GM23338 (cell line): ENCODE measurements around the gene TEPSIN. TPM values are rescaled to one million over a fixed set of nuclear protein-coding genes. Genes with fewer than 3 reads are reported as not detected.

ENCODE experiments used
- ATAC-seq: fragments of 200-7000 bp; cut with Tn5 transposase; 3 replicates; pipeline ENCODE4 v1.9.1; 2020
- DNase-seq: peaks from one replicate; pipeline ENCODE4 v3.0.0-alpha.2; 2015; ENCODE audit warnings: low spot score
- H2AFZ ChIP-seq: fragments of 200-600 bp; sonication (generic); 2 replicates; pipeline ENCODE4 v1.8.0; 2016; ENCODE audit warnings: antibody characterized with exemption, mild to moderate bottlenecking, moderate library complexity
- H3F3A ChIP-seq: fragments of 200-600 bp; sonication (generic); replicated peaks from 2 replicates; pipeline ENCODE4 v1.8.0; 2017; ENCODE audit warnings: antibody characterized with exemption, mixed run types, low read depth
- H3K27ac ChIP-seq: fragments of 200-600 bp; sonication (generic); 2 replicates; pipeline ENCODE4 v1.6.1; 2016; ENCODE audit warnings: low read depth
- H3K27me3 ChIP-seq: fragments of 200-600 bp; sonication (generic); 2 replicates; pipeline ENCODE4 v1.8.0; 2016; ENCODE audit warnings: mild to moderate bottlenecking, mixed run types, moderate library complexity; ENCODE audit not compliant: insufficient read depth
- H3K36me3 ChIP-seq: fragments of 200-600 bp; sonication (generic); 2 replicates; pipeline ENCODE4 v1.8.0; 2016; ENCODE audit warnings: mild to moderate bottlenecking; ENCODE audit not compliant: insufficient read depth
- H3K4me1 ChIP-seq: fragments of 200-600 bp; sonication (generic); 2 replicates; pipeline ENCODE4 v1.8.0; 2016; ENCODE audit warnings: mild to moderate bottlenecking, moderate library complexity; ENCODE audit not compliant: insufficient read depth
- H3K4me2 ChIP-seq: fragments of 200-600 bp; sonication (generic); 2 replicates; pipeline ENCODE4 v1.7.1; 2017; ENCODE audit warnings: mixed run types
- H3K4me3 ChIP-seq: fragments of 200-600 bp; sonication (generic); 2 replicates; pipeline ENCODE4 v1.6.1; 2016; ENCODE audit warnings: mixed run types
- H3K79me2 ChIP-seq: fragments of 200-600 bp; sonication (generic); replicated peaks from 2 replicates; pipeline ENCODE4 v1.8.0; 2017; ENCODE audit warnings: mild to moderate bottlenecking; ENCODE audit not compliant: insufficient read depth
- H3K9me2 ChIP-seq: fragments of 200-600 bp; sonication (generic); 2 replicates; pipeline ENCODE4 v1.8.0; 2017; ENCODE audit not compliant: insufficient read depth
- H4K20me1 ChIP-seq: fragments of 200-600 bp; sonication (generic); replicated peaks from 2 replicates; pipeline ENCODE4 v1.8.0; 2017; ENCODE audit warnings: mild to moderate bottlenecking; ENCODE audit not compliant: insufficient read depth
- H3K27ac Mint-ChIP-seq: 2 replicates; pipeline ENCODE4 v1.8.0; 2020; ENCODE audit warnings: inconsistent platforms, mild to moderate bottlenecking, moderate library complexity, mixed read lengths
- H3K27me3 Mint-ChIP-seq: 3 replicates; pipeline ENCODE4 v1.8.0; 2022; ENCODE audit warnings: low read depth, mild to moderate bottlenecking, moderate library complexity, mixed read lengths, inconsistent platforms; ENCODE audit not compliant: insufficient read depth, poor library complexity
- H3K36me3 Mint-ChIP-seq: 3 replicates; pipeline ENCODE4 v1.8.0; 2021; ENCODE audit warnings: low read depth, mild to moderate bottlenecking, inconsistent platforms, moderate library complexity, mixed read lengths
- H3K4me1 Mint-ChIP-seq: 3 replicates; pipeline ENCODE4 v1.8.0; 2020; ENCODE audit warnings: mild to moderate bottlenecking, inconsistent platforms, mixed read lengths
- H3K4me3 Mint-ChIP-seq: 3 replicates; pipeline ENCODE4 v1.8.0; 2021; ENCODE audit warnings: moderate library complexity, mild to moderate bottlenecking, inconsistent platforms, mixed read lengths
- H3K9me3 Mint-ChIP-seq: 3 replicates; pipeline ENCODE4 v1.8.0; 2020; ENCODE audit warnings: moderate library complexity, mild to moderate bottlenecking, inconsistent platforms, mixed read lengths
- CREB1 ChIP-seq: fragments of 250-450 bp; sonication (Bioruptor Pico); IDR thresholded peaks from 2 replicates; pipeline ENCODE4 v1.5.0; 2020; ENCODE audit warnings: low read depth, mild to moderate bottlenecking, moderate library complexity
- CTCF ChIP-seq, 2 experiments: fragments of 200-600 bp in 1 of 2; sonication (generic) in 1 of 2; conservative IDR thresholded peaks; 2 replicates each; pipeline versions ENCODE4 v1.5.1 to v1.6.1; 2016 to 2017; ENCODE audit warnings: antibody characterized with exemption in 2 of 2, low read depth in 2 of 2, mild to moderate bottlenecking in 2 of 2, moderate library complexity in 1 of 2
- EZH2 ChIP-seq: fragments of 200-600 bp; sonication (generic); IDR thresholded peaks from one replicate; pipeline ENCODE4 v1.8.0; 2017; ENCODE audit warnings: antibody characterized with exemption, mild to moderate bottlenecking, low read depth; ENCODE audit not compliant: unreplicated experiment
- EZH2phosphoT487 ChIP-seq: fragments of 200-600 bp; sonication (generic); IDR thresholded peaks from one replicate; pipeline ENCODE4 v1.8.1; 2018; ENCODE audit warnings: antibody characterized with exemption; ENCODE audit not compliant: unreplicated experiment
- JUNB ChIP-seq: IDR thresholded peaks from one replicate; pipeline ENCODE4 v1.6.1; 2016; ENCODE audit warnings: antibody characterized with exemption; ENCODE audit not compliant: unreplicated experiment
- NANOG ChIP-seq: IDR thresholded peaks from 2 replicates; pipeline ENCODE4 v1.6.1; 2016; ENCODE audit warnings: antibody characterized with exemption, borderline replicate concordance
- POLR2AphosphoS5 ChIP-seq: IDR thresholded peaks from 2 replicates; pipeline ENCODE4 v1.6.1; 2016; ENCODE audit warnings: antibody characterized with exemption, low read depth
- REST ChIP-seq: IDR thresholded peaks from one replicate; pipeline ENCODE4 v1.6.1; 2018; ENCODE audit warnings: antibody characterized with exemption; ENCODE audit not compliant: unreplicated experiment
- STAT1 ChIP-seq: IDR thresholded peaks from one replicate; pipeline ENCODE4 v1.6.1; 2016; ENCODE audit warnings: antibody characterized with exemption; ENCODE audit not compliant: unreplicated experiment
- ZNF114 ChIP-seq: fragments of 250-450 bp; sonication (Bioruptor Pico); IDR thresholded peaks from 2 replicates; pipeline ENCODE4 v1.5.0; 2020; ENCODE audit warnings: mild to moderate bottlenecking, moderate library complexity
- ZNF331 ChIP-seq: fragments of 250-450 bp; sonication (Bioruptor Pico); IDR thresholded peaks from 2 replicates; pipeline ENCODE4 v1.5.0; 2020; ENCODE audit warnings: low read depth, mild to moderate bottlenecking, moderate library complexity
- polyA plus RNA-seq: library from polyadenylated mRNA; unstranded; fragments of >200 nt; fragmentation: Nextera tagmentation; extraction: Ambion mirVana; gene quantifications from 2 replicates; pipeline ENCODE4 v1.2.1, GENCODE V29; 2016
- total RNA-seq: library from RNA; depleted of rRNA; stranded (reverse); fragments of >200 nt; shearing (Covaris generic); gene quantifications from 2 replicates; pipeline ENCODE4 v1.2.3, GENCODE V29; 2014
- TF ChIP-seq, protein P1 (sequence below): IDR thresholded peaks from 2 replicates; pipeline ENCODE4 v1.6.1; 2016; ENCODE audit warnings: antibody characterized with exemption

The TEPSIN gene
- total and polyA plus RNA-seq, 2 experiments from 2014 or later, result 4.4 to 25.3 TPM

DNA sequence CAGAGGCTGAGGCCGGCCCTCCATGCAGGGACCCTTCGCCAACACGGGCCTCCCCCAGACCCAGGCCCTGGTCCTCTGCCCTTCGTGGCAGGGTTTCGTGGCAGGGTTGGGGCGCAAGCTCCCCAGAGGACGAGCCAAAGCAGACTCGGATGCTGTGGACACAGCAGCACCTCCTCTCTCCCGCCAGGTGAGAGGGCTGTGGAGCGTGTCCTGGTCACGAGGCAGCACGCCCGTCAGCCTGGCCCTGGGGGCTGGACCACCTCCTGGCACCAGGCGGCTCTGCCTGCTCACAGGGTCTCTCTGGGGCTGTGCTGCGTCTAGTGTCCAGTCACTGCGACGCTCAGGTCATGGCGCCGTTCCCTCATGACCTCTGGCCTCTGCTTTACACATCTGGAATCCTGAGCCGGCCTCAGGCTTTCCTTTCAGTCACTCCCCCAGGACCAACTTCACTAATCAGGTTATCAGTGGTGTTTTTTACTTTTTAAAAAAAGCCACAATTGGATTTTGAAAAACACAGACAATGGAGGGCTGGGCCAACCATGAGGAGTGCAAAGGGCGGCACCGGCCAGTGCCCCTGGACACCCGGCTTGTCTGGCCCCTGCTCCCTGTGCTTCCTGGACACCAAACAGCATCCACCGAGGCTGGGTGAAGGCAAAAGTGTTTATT is 5.6 kb upstream of the TEPSIN start:
- no peak overlapping the region for H3K27ac Mint-ChIP-seq
- H3K36me3 Mint-ChIP-seq, result peaks cover 18% of the 10 kb centered on the region
- Histone ChIP-seq H2AFZ (no peak overlapping the region), H3F3A (peaks cover 11% of the 10 kb centered on the region; the same call in 1 of the 2 replicates), H3K4me1 (no peaks in the 10 kb centered on the region; the same call in 1 of the 2 replicates), H3K36me3 (no peaks in the 10 kb centered on the region), H3K9me2 (no peaks in the 10 kb centered on the region), H4K20me1 (peaks cover 6% of the 10 kb centered on the region; the same call in 1 of the 2 replicates), H3K27me3 (no peaks in the 10 kb centered on the region), H3K4me3 (no peak overlapping the region), H3K27ac (no peak overlapping the region), H3K79me2 (peaks cover 15% of the 10 kb centered on the region), H3K4me2 (no peak overlapping the region)
- no peak overlapping the region for H3K4me3 Mint-ChIP-seq
- DNase-seq (no peak), ATAC-seq (peak; percentile 4; the same call in 1 of the 3 replicates)
- TF ChIP-seq POLR2AphosphoS5, result peak; percentile 54
- no peak for TF ChIP-seq ZNF331
- TF ChIP-seq EZH2phosphoT487, result no peak
- peaks cover 26% of the 10 kb centered on the region for H3K27me3 Mint-ChIP-seq
- H3K9me3 Mint-ChIP-seq, result peaks cover 3% of the 10 kb centered on the region; the same call in 2 of the 3 replicates
- H3K4me1 Mint-ChIP-seq, result peaks cover 23% of the 10 kb centered on the region

GRCh38 chr17:81243333-81243664 is 4.4 kb upstream of the TEPSIN start:
- H3K9me3 Mint-ChIP-seq, result peaks cover under 1% of the 10 kb centered on the region; the same call in 1 of the 3 replicates
- TF ChIP-seq, protein P1, sequence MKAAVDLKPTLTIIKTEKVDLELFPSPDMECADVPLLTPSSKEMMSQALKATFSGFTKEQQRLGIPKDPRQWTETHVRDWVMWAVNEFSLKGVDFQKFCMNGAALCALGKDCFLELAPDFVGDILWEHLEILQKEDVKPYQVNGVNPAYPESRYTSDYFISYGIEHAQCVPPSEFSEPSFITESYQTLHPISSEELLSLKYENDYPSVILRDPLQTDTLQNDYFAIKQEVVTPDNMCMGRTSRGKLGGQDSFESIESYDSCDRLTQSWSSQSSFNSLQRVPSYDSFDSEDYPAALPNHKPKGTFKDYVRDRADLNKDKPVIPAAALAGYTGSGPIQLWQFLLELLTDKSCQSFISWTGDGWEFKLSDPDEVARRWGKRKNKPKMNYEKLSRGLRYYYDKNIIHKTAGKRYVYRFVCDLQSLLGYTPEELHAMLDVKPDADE, result no peak
- TF ChIP-seq ZNF331, result no peak
- no peak for TF ChIP-seq JUNB
- TF ChIP-seq CREB1 (CRISPR knock-in tag), result no peak
- no peak for TF ChIP-seq NANOG
- no peak for TF ChIP-seq EZH2phosphoT487
- no peak for TF ChIP-seq EZH2
- TF ChIP-seq ZNF114, result no peak
- no peak for TF ChIP-seq REST
- TF ChIP-seq STAT1, result no peak
- TF ChIP-seq POLR2AphosphoS5, result no peak; the same call in 1 of the 2 replicates
- TF ChIP-seq CTCF (conservative IDR thresholded peaks at IDR 0.05; ENCODE audit: low read depth in 2 of 2), result no peak

More at GRCh38 chr17:81243333-81243664, 4.4 kb upstream of the TEPSIN start:
- Histone ChIP-seq H3K4me3 (no peak overlapping the region), H4K20me1 (peaks cover 6% of the 10 kb centered on the region; the same call in 1 of the 2 replicates), H3K36me3 (no peaks in the 10 kb centered on the region), H3K9me2 (no peaks in the 10 kb centered on the region), H3F3A (peaks cover 11% of the 10 kb centered on the region; the same call in 1 of the 2 replicates), H3K4me1 (no peaks in the 10 kb centered on the region; the same call in 1 of the 2 replicates), H2AFZ (no peak overlapping the region), H3K4me2 (no peak overlapping the region), H3K27ac (no peak overlapping the region), H3K27me3 (no peaks in the 10 kb centered on the region), H3K79me2 (peaks cover 17% of the 10 kb centered on the region)
- Mint-ChIP-seq H3K27ac (no peak overlapping the region), H3K4me3 (no peak overlapping the region), H3K27me3 (peaks cover 26% of the 10 kb centered on the region), H3K4me1 (peaks cover 23% of the 10 kb centered on the region), H3K36me3 (peaks cover 16% of the 10 kb centered on the region)
- DNase-seq, result no peak
- no peak for ATAC-seq
